Endothelial cell of umbilical vein (primary cell): ENCODE measurements around the gene UST. TPM values are rescaled to one million over a fixed set of nuclear protein-coding genes. Genes with fewer than 3 reads are reported as not detected.

Experiments used
- BruUV-seq: library from RNA; stranded (reverse); fragments of 400-500 nt; replicated peaks from 2 replicates; lab custom pipeline; 2021; lab: Mats Ljungman, UMichigan
- CTCF ChIA-PET: fragments of 300-600, 350-600 bp; sonication (Branson Sonifier 250); formaldehyde crosslinking; loops from one replicate; lab custom pipeline; 2021; ENCODE audit warnings: antibody characterized with exemption, inconsistent platforms; lab: Charles Lee
- POLR2A ChIA-PET: fragments of 300-600, 350-600 bp; sonication (Branson Sonifier 250); formaldehyde crosslinking; loops from one replicate; lab custom pipeline; 2021; ENCODE audit warnings: antibody characterized with exemption, inconsistent platforms; lab: Charles Lee
- DNase-seq: peaks from one replicate; pipeline ENCODE4 v3.0.0-alpha.2; 2011; ENCODE audit warnings: low read depth, low spot score
- FAIRE-seq: peaks from 2 replicates; lab custom pipeline; 2011; peaks lifted over from hg19 to GRCh38; lab: Jason Lieb, UNC
- H2AFZ ChIP-seq: 2 replicates; pipeline ENCODE4 v1.6.0; 2012; ENCODE audit warnings: low read depth, low read length, control low read depth, inconsistent platforms
- H3K27ac ChIP-seq: 2 replicates; pipeline ENCODE4 v1.5.1; 2011; ENCODE audit warnings: low read depth, mild to moderate bottlenecking, control low read depth, low read length, moderate library complexity; ENCODE audit not compliant: insufficient read depth
- H3K27me3 ChIP-seq, 2 experiments: 2 replicates each; pipeline versions ENCODE4 v1.6.0 to v1.6.1; 2011; ENCODE audit warnings: low read length in 2 of 2, mixed read lengths in 1 of 2; ENCODE audit not compliant: control insufficient read depth in 2 of 2, insufficient read depth in 2 of 2
- H3K36me3 ChIP-seq, 2 experiments: 2 replicates in 1 of 2; 3 replicates in 1 of 2; pipeline ENCODE4 v1.5.1; 2011; ENCODE audit warnings: low read length in 2 of 2, mild to moderate bottlenecking in 1 of 2, moderate library complexity in 1 of 2; ENCODE audit not compliant: control insufficient read depth in 2 of 2, insufficient read depth in 2 of 2; ENCODE audit errors: extremely low read depth in 1 of 2
- H3K4me1 ChIP-seq: 3 replicates; pipeline ENCODE4 v1.5.1; 2011; ENCODE audit warnings: mild to moderate bottlenecking, low read length; ENCODE audit not compliant: control insufficient read depth, insufficient read depth; ENCODE audit errors: extremely low read depth
- H3K4me2 ChIP-seq: 2 replicates; pipeline ENCODE4 v1.6.1; 2011; ENCODE audit warnings: low read length, control low read depth, mixed read lengths; ENCODE audit not compliant: insufficient read depth
- H3K4me3 ChIP-seq, 3 experiments: fragments of 200-600 bp in 1 of 3; sonication (generic), shearing (Covaris generic) in 1 of 3; replicated peaks in 1 of 3; 2 replicates each; pipeline ENCODE4 v1.5.1; 2011 to 2016; ENCODE audit warnings: control low read depth in 3 of 3, low read length in 3 of 3, mild to moderate bottlenecking in 2 of 3, inconsistent platforms in 1 of 3, low read depth in 1 of 3, moderate library complexity in 1 of 3; ENCODE audit not compliant: insufficient read depth in 1 of 3
- H3K79me2 ChIP-seq: 2 replicates; pipeline ENCODE4 v1.6.0; 2012; ENCODE audit warnings: low read length, inconsistent platforms; ENCODE audit not compliant: control insufficient read depth, insufficient read depth
- H3K9ac ChIP-seq: replicated peaks from 2 replicates; pipeline ENCODE3; 2011; ENCODE audit warnings: low read length, control low read depth; ENCODE audit not compliant: insufficient read depth; ENCODE audit errors: extremely low read depth
- H3K9me1 ChIP-seq: replicated peaks from 3 replicates; pipeline ENCODE4 v1.6.0; 2011; ENCODE audit warnings: mild to moderate bottlenecking, low read length; ENCODE audit not compliant: control insufficient read depth, insufficient read depth; ENCODE audit errors: extremely low read depth
- H3K9me3 ChIP-seq: replicated peaks from 2 replicates; pipeline ENCODE4 v1.5.1; 2012; ENCODE audit warnings: low read length, inconsistent platforms; ENCODE audit not compliant: control insufficient read depth, insufficient read depth
- H4K20me1 ChIP-seq: replicated peaks from 2 replicates; pipeline ENCODE3; 2011; ENCODE audit warnings: mild to moderate bottlenecking, low read length; ENCODE audit not compliant: control insufficient read depth, insufficient read depth; ENCODE audit errors: extremely low read depth
- EZH2 ChIP-seq: IDR thresholded peaks from 2 replicates; pipeline ENCODE4 v1.6.1; 2012; ENCODE audit warnings: borderline replicate concordance, low read depth, mild to moderate bottlenecking, moderate library complexity, low read length, inconsistent platforms; ENCODE audit not compliant: severe bottlenecking
- FOS ChIP-seq: IDR thresholded peaks from 2 replicates; pipeline ENCODE4 v1.6.1; 2011; ENCODE audit warnings: mild to moderate bottlenecking, low read length, moderate library complexity, borderline replicate concordance; ENCODE audit not compliant: insufficient read depth
- GATA2 ChIP-seq: IDR thresholded peaks from 2 replicates; pipeline ENCODE4 v1.7.0; 2011; ENCODE audit warnings: low read depth, mild to moderate bottlenecking, moderate library complexity, mixed read lengths, low read length; ENCODE audit not compliant: insufficient read length, insufficient read depth
- JUN ChIP-seq: IDR thresholded peaks from 2 replicates; pipeline ENCODE4 v1.6.1; 2011; ENCODE audit warnings: borderline replicate concordance, low read depth; ENCODE audit not compliant: insufficient read length, insufficient read depth
- MYC ChIP-seq: IDR thresholded peaks from one replicate; pipeline ENCODE4 v1.6.1; 2011; ENCODE audit warnings: mild to moderate bottlenecking, low read depth, low read length
- POLR2A ChIP-seq: IDR thresholded peaks from 2 replicates; pipeline ENCODE4 v1.6.1; 2012; ENCODE audit warnings: low read depth, mild to moderate bottlenecking, control low read depth, low read length
- POLR2AphosphoS5 ChIP-seq: IDR thresholded peaks from 2 replicates; pipeline ENCODE4 v1.6.1; 2012; ENCODE audit warnings: low read depth, mild to moderate bottlenecking, control low read depth, low read length, moderate library complexity; ENCODE audit not compliant: insufficient read depth
- dilution Hi-C: fragments of 300-500 bp; cut with MboI; formaldehyde crosslinking; loops from one replicate; pipeline ENCODE4 v1.15.0; 2019; ENCODE audit warnings: low sequenced_read_pairs; ENCODE audit not compliant: extremely low pct_ligation_motif_present
- intact Hi-C: fragments of 100-400 bp; cut with micrococcal nuclease; formaldehyde crosslinking; loops from one replicate; pipeline ENCODE4 v1.10.0; 2022
- polyA plus RNA-seq, 4 experiments: library from polyadenylated mRNA; depleted of rRNA in 3 of 4; stranded (reverse) in 3 of 4; unstranded in 1 of 4; fragments of >200 nt; gene quantifications; 2 replicates each; pipeline versions ENCODE4 v1.2.1 to v1.2.3, GENCODE V29; 2011 to 2012; ENCODE audit warnings: missing spikeins in 1 of 4
- total RNA-seq: library from RNA; stranded (reverse); gene quantifications from 2 replicates; pipeline ENCODE4 v1.2.3, GENCODE V29; 2021
- TF ChIP-seq, protein P1 (sequence below): IDR thresholded peaks from 2 replicates; pipeline ENCODE4 v1.6.1; 2011; ENCODE audit not compliant: insufficient read depth, insufficient read length
- TF ChIP-seq, protein P2 (sequence below), 2 donors: IDR thresholded peaks; 1 replicate in 1 of 2; 2 replicates in 1 of 2; pipeline ENCODE4 v1.5.1; 2011; ENCODE audit warnings: low read length in 2 of 2, mild to moderate bottlenecking in 2 of 2, moderate library complexity in 2 of 2, control low read depth in 1 of 2, inconsistent platforms in 1 of 2, low read depth in 1 of 2; ENCODE audit not compliant: insufficient read depth in 1 of 2; ENCODE audit errors: extremely low read depth in 1 of 2

UST gene
- total and polyA plus RNA-seq, 2 donors (not counting 3 experiments of a cell fraction or from before 2014, with no cell fraction given): 0.26 to 0.84 TPM

DNA sequence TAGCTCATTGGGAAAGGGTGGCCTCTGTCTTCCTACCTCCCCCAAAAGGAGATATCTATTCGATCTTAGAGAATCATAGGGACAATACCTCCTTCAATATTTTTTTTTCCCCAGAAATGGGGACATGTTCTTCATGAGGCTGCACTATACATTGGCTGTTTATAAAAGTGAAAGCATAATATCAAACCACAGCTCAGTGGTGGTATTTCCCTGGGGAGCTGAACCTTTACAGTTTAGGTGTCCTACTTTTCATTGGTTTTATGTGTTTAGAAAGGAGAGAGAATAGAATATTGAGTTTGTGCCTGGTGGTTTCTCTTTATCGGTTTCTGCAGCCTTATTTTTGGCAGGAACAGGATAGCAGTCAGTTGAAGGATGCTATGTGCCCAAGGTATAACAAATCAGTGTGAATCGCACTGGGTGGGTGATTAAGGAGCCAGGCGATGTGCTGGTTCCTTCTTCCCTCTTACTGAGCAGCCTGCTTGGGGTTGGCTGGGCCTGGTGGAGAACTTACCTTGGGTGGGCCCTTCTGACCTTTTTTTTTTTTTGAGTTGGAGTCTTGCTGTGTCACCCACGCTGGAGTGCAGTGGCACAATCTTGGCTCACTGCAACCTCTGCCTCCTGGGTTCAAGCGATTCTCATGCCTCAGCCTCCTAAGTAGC is 25.2 kb downstream of the UST start:
- POLR2A ChIA-PET: no interaction called here
- H2AFZ ChIP-seq: no peak overlapping the region
- no peak overlapping the region for H3K4me2 ChIP-seq
- no TSS peak for BruUV-seq
- TF ChIP-seq GATA2 (no peak), POLR2A (no peak), POLR2AphosphoS5 (no peak), JUN (no peak), FOS (no peak), MYC (no peak)
- TF ChIP-seq, protein P1, sequence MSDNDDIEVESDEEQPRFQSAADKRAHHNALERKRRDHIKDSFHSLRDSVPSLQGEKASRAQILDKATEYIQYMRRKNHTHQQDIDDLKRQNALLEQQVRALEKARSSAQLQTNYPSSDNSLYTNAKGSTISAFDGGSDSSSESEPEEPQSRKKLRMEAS: no peak
- no peak overlapping the region for H3K9ac ChIP-seq
- no peak for DNase-seq
- no peak overlapping the region for H3K4me3 ChIP-seq
- no peaks in the 10 kb centered on the region for H3K79me2 ChIP-seq
- dilution Hi-C loops: no loop called here
- peaks cover 0 to 2% of the 10 kb centered on the region in 2 experiments for H3K27me3 ChIP-seq
- no peaks in the 10 kb centered on the region for H3K4me1 ChIP-seq
- intact Hi-C loops: no loop called here
- no peaks in the 10 kb centered on the region for H3K9me3 ChIP-seq
- H3K27ac ChIP-seq: no peak overlapping the region
- FAIRE-seq: no peak
- CTCF ChIA-PET: no interaction called here
- H3K9me1 ChIP-seq: no peaks in the 10 kb centered on the region
- no peaks in the 10 kb centered on the region for H4K20me1 ChIP-seq
- no peaks in the 10 kb centered on the region for H3K36me3 ChIP-seq

DNA sequence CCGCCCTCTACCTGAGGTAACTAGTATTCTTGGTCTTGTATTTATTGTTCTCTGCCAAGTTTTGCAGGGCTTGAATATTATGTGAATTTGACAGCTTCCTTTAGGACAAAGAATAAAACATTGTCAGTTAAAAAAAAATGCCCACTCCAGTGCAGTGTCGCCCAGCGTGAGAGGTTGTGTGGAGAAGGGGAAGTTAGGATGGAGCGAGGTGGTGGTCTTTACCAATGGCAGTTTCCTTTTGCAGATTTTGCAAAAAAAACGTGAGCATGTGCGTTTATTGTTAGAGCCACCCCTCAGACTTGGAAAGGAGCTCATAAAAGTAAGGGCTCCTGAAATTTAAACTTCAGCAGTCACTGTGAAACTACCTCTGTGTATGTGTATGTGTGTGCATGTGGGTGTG is 28.3 kb downstream of the UST start:
- no peaks in the 10 kb centered on the region for H3K9me3 ChIP-seq
- no peaks in the 10 kb centered on the region for H4K20me1 ChIP-seq
- DNase-seq (no peak), FAIRE-seq (no peak)
- H3K4me1 ChIP-seq: no peaks in the 10 kb centered on the region
- dilution Hi-C loops (no loop called here), intact Hi-C loops (no loop called here)
- BruUV-seq: no TSS peak
- no peak overlapping the region for H3K27ac ChIP-seq
- H3K36me3 ChIP-seq: no peaks in the 10 kb centered on the region
- POLR2A ChIA-PET: no interaction called here
- no peak for TF ChIP-seq POLR2AphosphoS5
- no peak for TF ChIP-seq JUN
- no peak for TF ChIP-seq EZH2
- TF ChIP-seq, protein P1: no peak
- no peak for TF ChIP-seq MYC
- no peak for TF ChIP-seq GATA2
- TF ChIP-seq POLR2A: no peak
- TF ChIP-seq, protein P2, sequence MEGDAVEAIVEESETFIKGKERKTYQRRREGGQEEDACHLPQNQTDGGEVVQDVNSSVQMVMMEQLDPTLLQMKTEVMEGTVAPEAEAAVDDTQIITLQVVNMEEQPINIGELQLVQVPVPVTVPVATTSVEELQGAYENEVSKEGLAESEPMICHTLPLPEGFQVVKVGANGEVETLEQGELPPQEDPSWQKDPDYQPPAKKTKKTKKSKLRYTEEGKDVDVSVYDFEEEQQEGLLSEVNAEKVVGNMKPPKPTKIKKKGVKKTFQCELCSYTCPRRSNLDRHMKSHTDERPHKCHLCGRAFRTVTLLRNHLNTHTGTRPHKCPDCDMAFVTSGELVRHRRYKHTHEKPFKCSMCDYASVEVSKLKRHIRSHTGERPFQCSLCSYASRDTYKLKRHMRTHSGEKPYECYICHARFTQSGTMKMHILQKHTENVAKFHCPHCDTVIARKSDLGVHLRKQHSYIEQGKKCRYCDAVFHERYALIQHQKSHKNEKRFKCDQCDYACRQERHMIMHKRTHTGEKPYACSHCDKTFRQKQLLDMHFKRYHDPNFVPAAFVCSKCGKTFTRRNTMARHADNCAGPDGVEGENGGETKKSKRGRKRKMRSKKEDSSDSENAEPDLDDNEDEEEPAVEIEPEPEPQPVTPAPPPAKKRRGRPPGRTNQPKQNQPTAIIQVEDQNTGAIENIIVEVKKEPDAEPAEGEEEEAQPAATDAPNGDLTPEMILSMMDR (IDR thresholded peaks at IDR 0.05; ENCODE audit: extremely low read depth in 1 of 2, insufficient read depth in 1 of 2, low read depth in 1 of 2, low read length in 2 of 2): no peak
- no peak for TF ChIP-seq FOS
- no peak overlapping the region for H2AFZ ChIP-seq
- H3K9ac ChIP-seq: no peak overlapping the region
- no peaks in the 10 kb centered on the region for H3K9me1 ChIP-seq
- H3K4me3 ChIP-seq: no peak overlapping the region
- CTCF ChIA-PET: no interaction called here
- H3K4me2 ChIP-seq: no peak overlapping the region
- no peaks in the 10 kb centered on the region for H3K79me2 ChIP-seq
- no peaks in the 10 kb centered on the region for H3K27me3 ChIP-seq
